Stimulated activated CD4-positive, alpha-beta T cell treated with anti-CD3 and anti-CD28 coated beads, Interleukin-2, amount 100 ng/mL, for 48 hours (primary cell): ENCODE measurements around the gene PRKCE.

Experiments used
- DNase-seq, 2 donors: peaks; one replicate each; pipeline ENCODE4 v3.0.0-alpha.2; 2020

The PRKCE gene

GRCh38 chr2:45919711-45920111 is 268.2 kb downstream of the PRKCE start:
- no peak for DNase-seq

GRCh38 chr2:45921921-45922320 is 270.4 kb downstream of the PRKCE start:
- no peak for DNase-seq

GRCh38 chr2:45922577-45922988 is 271.1 kb downstream of the PRKCE start:
- no peak for DNase-seq

- no peak for DNase-seq
These were observed 272.2 kb downstream of the PRKCE start for GRCh38 chr2:45923701-45924100.

- no peak for DNase-seq
These were observed 273.6 kb downstream of the PRKCE start for GRCh38 chr2:45925026-45925425.

GRCh38 chr2:45925636-45926366 is 274.3 kb downstream of the PRKCE start:
- DNase-seq, result no peak

- no peak for DNase-seq
These were observed 277.5 kb downstream of the PRKCE start for GRCh38 chr2:45928946-45929345.

GRCh38 chr2:45929674-45930395 is 278.4 kb downstream of the PRKCE start:
- no peak for DNase-seq

GRCh38 chr2:45930396-45930792 is 278.9 kb downstream of the PRKCE start:
- no peak for DNase-seq

GRCh38 chr2:45932278-45932975 is 281.0 kb downstream of the PRKCE start:
- no peak for DNase-seq

- peak; percentile 36 to 41 for DNase-seq
These were observed 284.5 kb downstream of the PRKCE start for GRCh38 chr2:45935791-45936622.

- no peak for DNase-seq
These were observed 285.1 kb downstream of the PRKCE start for GRCh38 chr2:45936623-45936979.

GRCh38 chr2:45937990-45938389 is 286.5 kb downstream of the PRKCE start:
- no peak for DNase-seq

GRCh38 chr2:45938649-45939511 is 287.4 kb downstream of the PRKCE start:
- no peak for DNase-seq

- no peak for DNase-seq
These were observed 290.2 kb downstream of the PRKCE start for GRCh38 chr2:45941531-45942236.

GRCh38 chr2:45942237-45942738 is 290.8 kb downstream of the PRKCE start:
- DNase-seq, result no peak

GRCh38 chr2:45943219-45944044 is 292.0 kb downstream of the PRKCE start:
- DNase-seq, result no peak

GRCh38 chr2:45944074-45944473 is 292.6 kb downstream of the PRKCE start:
- no peak for DNase-seq

- DNase-seq, result no peak
These were observed 293.8 kb downstream of the PRKCE start for GRCh38 chr2:45945302-45945717.

GRCh38 chr2:45946023-45946422 is 294.5 kb downstream of the PRKCE start:
- DNase-seq, result no peak
